K562 (cell line): ENCODE data around the gene FAM83E. TPM values are rescaled to one million over a fixed set of nuclear protein-coding genes. Genes with fewer than 3 reads are reported as not detected.

ENCODE experiments used
- DIDO1 ChIP-seq: fragments of 450-650 bp; IDR thresholded peaks from 2 replicates; pipeline ENCODE4 v1.6.1; 2016; ENCODE audit warnings: low read depth, missing biosample characterization, missing genetic modification characterization
- NFATC3 ChIP-seq: fragments of 450-650 bp; IDR thresholded peaks from 2 replicates; pipeline ENCODE4 v1.6.1; 2017; ENCODE audit warnings: mild to moderate bottlenecking
- NR1H2 ChIP-seq: sonication (generic); formaldehyde crosslinking; IDR thresholded peaks from 2 replicates; pipeline ENCODE4 v1.4.0; 2020; ENCODE audit warnings: mild to moderate bottlenecking, missing genetic modification reagents
- NR3C1 ChIP-seq: sonication (generic); formaldehyde crosslinking; IDR thresholded peaks from 2 replicates; pipeline ENCODE4 v1.8.1; 2022; ENCODE audit warnings: missing genetic modification reagents
- NR4A1 ChIP-seq, 2 experiments: fragments of 250-450 bp in 1 of 2; fragments of 450-650 bp in 1 of 2; sonication (Bioruptor Pico) in 1 of 2; IDR thresholded peaks; 2 replicates each; pipeline versions ENCODE4 v1.4.0 to v1.6.1; 2016 to 2020; ENCODE audit warnings: mild to moderate bottlenecking in 2 of 2, missing compliant biosample characterization in 1 of 2, missing genetic modification characterization in 1 of 2, moderate library complexity in 1 of 2
- PKNOX1 ChIP-seq: fragments of 450-650 bp; IDR thresholded peaks from 2 replicates; pipeline ENCODE4 v1.6.1; 2016
- RFX7 ChIP-seq: fragments of 250-450 bp; sonication (Bioruptor Pico); IDR thresholded peaks from 2 replicates; pipeline ENCODE4 v1.5.1; 2021; ENCODE audit warnings: mild to moderate bottlenecking
- ZEB2 ChIP-seq: fragments of 450-650 bp; IDR thresholded peaks from 2 replicates; pipeline ENCODE4 v1.6.1; 2016
- ZNF175 ChIP-seq: fragments of 200-800 bp; sonication (Bioruptor generic); IDR thresholded peaks from 2 replicates; pipeline ENCODE4 v1.6.1; 2016; ENCODE audit warnings: low read depth, mild to moderate bottlenecking, missing genetic modification characterization, missing compliant biosample characterization
- polyA plus RNA-seq, 8 experiments: library from polyadenylated mRNA; depleted of rRNA in 4 of 8; stranded (reverse) in 5 of 8; unstranded in 3 of 8; fragments of >200 nt; fragmentation: Nextera tagmentation in 2 of 8; fragmentation: Illumina TruSeq in 1 of 8; extraction: Ambion mirVana in 2 of 8; extraction: Trizol in 1 of 8; gene quantifications; 2 replicates each; pipeline versions ENCODE4 v1.2.1 to v1.2.3, GENCODE V29; 2011 to 2014; ENCODE audit warnings: inconsistent platforms in 1 of 8, missing spikeins in 1 of 8
- total RNA-seq, 7 experiments: library from RNA; depleted of rRNA in 6 of 7; stranded (reverse); fragments of >200 nt in 6 of 7; fragmentation: Illumina TruSeq in 2 of 7; extraction: Trizol in 2 of 7; gene quantifications; 2 replicates each; pipeline versions ENCODE4 v1.2.1 to v1.2.3, GENCODE V29; 2011 to 2021; ENCODE audit warnings: low replicate concordance in 1 of 7
- TF ChIP-seq, protein P1 (sequence below): fragments of 450-650 bp; IDR thresholded peaks from 2 replicates; pipeline ENCODE4 v1.6.1; 2016; ENCODE audit warnings: low read depth, mild to moderate bottlenecking, moderate library complexity
- TF ChIP-seq, protein P2 (sequence below): sonication (generic); formaldehyde crosslinking; IDR thresholded peaks from 2 replicates; pipeline ENCODE4 v1.8.1; 2023; ENCODE audit warnings: missing genetic modification reagents, mild to moderate bottlenecking, borderline replicate concordance

FAM83E gene
- total and polyA plus RNA-seq, 9 of the 15 experiments (the other 6 are each of a cell fraction or from before 2014, with no cell fraction given), result 0.15 to 0.87 (median 0.29) TPM; not detected in 4

GRCh38 chr19:48634424-48635262 is 19.8 kb upstream of the FAM83E start (continued):
- peak; percentile 85; the same call in 1 of the 2 replicates for TF ChIP-seq NR4A1 (CRISPR knock-in tag; IDR thresholded peaks at IDR 0.05)
- TF ChIP-seq NR4A1 (tag; IDR thresholded peaks at IDR 0.05), result 0 out of 2 replicates have a peak, but pooled peaks have one; percentile 47
- TF ChIP-seq, protein P1, sequence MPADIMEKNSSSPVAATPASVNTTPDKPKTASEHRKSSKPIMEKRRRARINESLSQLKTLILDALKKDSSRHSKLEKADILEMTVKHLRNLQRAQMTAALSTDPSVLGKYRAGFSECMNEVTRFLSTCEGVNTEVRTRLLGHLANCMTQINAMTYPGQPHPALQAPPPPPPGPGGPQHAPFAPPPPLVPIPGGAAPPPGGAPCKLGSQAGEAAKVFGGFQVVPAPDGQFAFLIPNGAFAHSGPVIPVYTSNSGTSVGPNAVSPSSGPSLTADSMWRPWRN, result no peak
- no peak for TF ChIP-seq RFX7 (CRISPR knock-in tag)
- no peak for TF ChIP-seq ZNF175 (CRISPR knock-in tag)
- TF ChIP-seq ZEB2, result peak; percentile 40; the same call in 1 of the 2 replicates
- TF ChIP-seq, protein P2, sequence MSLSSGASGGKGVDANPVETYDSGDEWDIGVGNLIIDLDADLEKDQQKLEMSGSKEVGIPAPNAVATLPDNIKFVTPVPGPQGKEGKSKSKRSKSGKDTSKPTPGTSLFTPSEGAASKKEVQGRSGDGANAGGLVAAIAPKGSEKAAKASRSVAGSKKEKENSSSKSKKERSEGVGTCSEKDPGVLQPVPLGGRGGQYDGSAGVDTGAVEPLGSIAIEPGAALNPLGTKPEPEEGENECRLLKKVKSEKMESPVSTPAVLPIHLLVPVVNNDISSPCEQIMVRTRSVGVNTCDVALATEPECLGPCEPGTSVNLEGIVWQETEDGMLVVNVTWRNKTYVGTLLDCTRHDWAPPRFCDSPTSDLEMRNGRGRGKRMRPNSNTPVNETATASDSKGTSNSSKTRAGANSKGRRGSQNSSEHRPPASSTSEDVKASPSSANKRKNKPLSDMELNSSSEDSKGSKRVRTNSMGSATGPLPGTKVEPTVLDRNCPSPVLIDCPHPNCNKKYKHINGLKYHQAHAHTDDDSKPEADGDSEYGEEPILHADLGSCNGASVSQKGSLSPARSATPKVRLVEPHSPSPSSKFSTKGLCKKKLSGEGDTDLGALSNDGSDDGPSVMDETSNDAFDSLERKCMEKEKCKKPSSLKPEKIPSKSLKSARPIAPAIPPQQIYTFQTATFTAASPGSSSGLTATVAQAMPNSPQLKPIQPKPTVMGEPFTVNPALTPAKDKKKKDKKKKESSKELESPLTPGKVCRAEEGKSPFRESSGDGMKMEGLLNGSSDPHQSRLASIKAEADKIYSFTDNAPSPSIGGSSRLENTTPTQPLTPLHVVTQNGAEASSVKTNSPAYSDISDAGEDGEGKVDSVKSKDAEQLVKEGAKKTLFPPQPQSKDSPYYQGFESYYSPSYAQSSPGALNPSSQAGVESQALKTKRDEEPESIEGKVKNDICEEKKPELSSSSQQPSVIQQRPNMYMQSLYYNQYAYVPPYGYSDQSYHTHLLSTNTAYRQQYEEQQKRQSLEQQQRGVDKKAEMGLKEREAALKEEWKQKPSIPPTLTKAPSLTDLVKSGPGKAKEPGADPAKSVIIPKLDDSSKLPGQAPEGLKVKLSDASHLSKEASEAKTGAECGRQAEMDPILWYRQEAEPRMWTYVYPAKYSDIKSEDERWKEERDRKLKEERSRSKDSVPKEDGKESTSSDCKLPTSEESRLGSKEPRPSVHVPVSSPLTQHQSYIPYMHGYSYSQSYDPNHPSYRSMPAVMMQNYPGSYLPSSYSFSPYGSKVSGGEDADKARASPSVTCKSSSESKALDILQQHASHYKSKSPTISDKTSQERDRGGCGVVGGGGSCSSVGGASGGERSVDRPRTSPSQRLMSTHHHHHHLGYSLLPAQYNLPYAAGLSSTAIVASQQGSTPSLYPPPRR (CRISPR knock-in tag), result no peak
- TF ChIP-seq NR3C1 (CRISPR knock-in tag), result no peak
- TF ChIP-seq DIDO1 (tag), result no peak
- TF ChIP-seq NFATC3, result no peak
- no peak for TF ChIP-seq NR1H2
- TF ChIP-seq PKNOX1, result peak; percentile 64; the same call in 1 of the 2 replicates
